ENCODE measurements around the gene PPFIA2.

PPFIA2 gene

GRCh38 chr12:81546811-81547210, 212.3 kb downstream of the PPFIA2 start:
- DNase-seq (ENCODE audit: low read depth in 2 of 2), result no peak

- no peak for DNase-seq (ENCODE audit: low read depth in 2 of 2)
These were observed 215.5 kb downstream of the PPFIA2 start for GRCh38 chr12:81543621-81544139.

- no peak for DNase-seq (ENCODE audit: low read depth in 2 of 2)
These were observed 216.8 kb downstream of the PPFIA2 start for GRCh38 chr12:81542065-81543010.

- DNase-seq (ENCODE audit: low read depth in 2 of 2), result no peak
These were observed 218.0 kb downstream of the PPFIA2 start for GRCh38 chr12:81541121-81541520.

GRCh38 chr12:81539279-81539678, 219.9 kb downstream of the PPFIA2 start:
- DNase-seq (ENCODE audit: low read depth in 2 of 2), result no peak

- no peak for DNase-seq (ENCODE audit: low read depth in 2 of 2)
These were observed 226.1 kb downstream of the PPFIA2 start for GRCh38 chr12:81533054-81533453.

- DNase-seq (ENCODE audit: low read depth in 2 of 2), result no peak
These were observed 228.8 kb downstream of the PPFIA2 start for GRCh38 chr12:81530352-81530751.

- no peak for DNase-seq (ENCODE audit: low read depth in 2 of 2)
These were observed 238.8 kb downstream of the PPFIA2 start for GRCh38 chr12:81520064-81520945.

GRCh38 chr12:81518638-81519037, 240.5 kb downstream of the PPFIA2 start:
- DNase-seq (ENCODE audit: low read depth in 2 of 2), result no peak

GRCh38 chr12:81517296-81517695, 241.9 kb downstream of the PPFIA2 start:
- no peak for DNase-seq (ENCODE audit: low read depth in 2 of 2)

GRCh38 chr12:81502912-81503695, 256.0 kb downstream of the PPFIA2 start:
- no peak for DNase-seq (ENCODE audit: low read depth in 2 of 2)

GRCh38 chr12:81500788-81501187, 258.4 kb downstream of the PPFIA2 start:
- no peak for DNase-seq (ENCODE audit: low read depth in 2 of 2)

- DNase-seq (ENCODE audit: low read depth in 2 of 2), result no peak
These were observed 259.3 kb downstream of the PPFIA2 start for GRCh38 chr12:81499809-81500208.

- DNase-seq (ENCODE audit: low read depth in 2 of 2), result no peak
These were observed 266.9 kb downstream of the PPFIA2 start for GRCh38 chr12:81492131-81492720.

GRCh38 chr12:81472934-81473333, 286.2 kb downstream of the PPFIA2 start:
- DNase-seq (ENCODE audit: low read depth in 2 of 2), result no peak

GRCh38 chr12:81470923-81471322, 288.2 kb downstream of the PPFIA2 start:
- no peak for DNase-seq (ENCODE audit: low read depth in 2 of 2)

GRCh38 chr12:81468206-81468605, 290.9 kb downstream of the PPFIA2 start:
- DNase-seq (ENCODE audit: low read depth in 2 of 2), result no peak

- no peak for DNase-seq (ENCODE audit: low read depth in 2 of 2)
These were observed 293.3 kb downstream of the PPFIA2 start for GRCh38 chr12:81465876-81466275.

- no peak for DNase-seq (ENCODE audit: low read depth in 2 of 2)
These were observed 294.0 kb downstream of the PPFIA2 start for GRCh38 chr12:81465191-81465590.

GRCh38 chr12:81461163-81461562, 298.0 kb downstream of the PPFIA2 start:
- no peak for DNase-seq (ENCODE audit: low read depth in 2 of 2)
